SK-N-SH treated with all-trans-retinoic acid at 6 μM for 48 hours (cell line): ENCODE results near the gene BPNT1.

Experiments used
- ATAC-seq: fragments of 200-7000 bp; cut with Tn5 transposase; 3 replicates; pipeline ENCODE4 v1.9.1; 2020; ENCODE audit warnings: mild to moderate bottlenecking, moderate library complexity
- ARNTL ChIP-seq: fragments of 450-650 bp; formaldehyde crosslinking; IDR thresholded peaks from 2 replicates; pipeline ENCODE4 v1.5.0; 2020; ENCODE audit warnings: low read depth, mild to moderate bottlenecking, moderate library complexity, borderline replicate concordance
- BACH2 ChIP-seq: fragments of 250-450 bp; sonication (Bioruptor Pico); IDR thresholded peaks from 2 replicates; pipeline ENCODE4 v1.9.0; 2021; ENCODE audit warnings: mild to moderate bottlenecking, borderline replicate concordance
- CREB5 ChIP-seq: fragments of 250-450 bp; sonication (Bioruptor Pico); IDR thresholded peaks from 2 replicates; pipeline ENCODE4 v1.5.1; 2020; ENCODE audit warnings: low read depth, mild to moderate bottlenecking, moderate library complexity
- CSDC2 ChIP-seq: fragments of 250-450 bp; sonication (Bioruptor Pico); IDR thresholded peaks from 2 replicates; pipeline ENCODE4 v1.5.0; 2020; ENCODE audit warnings: mild to moderate bottlenecking, moderate library complexity
- CSRNP3 ChIP-seq: fragments of 250-450 bp; sonication (Bioruptor Pico); IDR thresholded peaks from 2 replicates; pipeline ENCODE4 v1.5.1; 2021; ENCODE audit warnings: mild to moderate bottlenecking, moderate library complexity
- ESRRG ChIP-seq: fragments of 250-450 bp; sonication (Bioruptor Pico); IDR thresholded peaks from 2 replicates; pipeline ENCODE4 v1.6.1; 2021; ENCODE audit warnings: mild to moderate bottlenecking
- GLIS3 ChIP-seq: fragments of 250-450 bp; sonication (Bioruptor Pico); IDR thresholded peaks from 2 replicates; pipeline ENCODE4 v1.5.0; 2020; ENCODE audit warnings: mild to moderate bottlenecking, moderate library complexity
- PATZ1 ChIP-seq: fragments of 250-450 bp; sonication (Bioruptor Pico); IDR thresholded peaks from 2 replicates; pipeline ENCODE4 v1.8.0; 2020; ENCODE audit warnings: mild to moderate bottlenecking, moderate library complexity, borderline replicate concordance
- PPARA ChIP-seq: fragments of 250-450 bp; sonication (Bioruptor Pico); IDR thresholded peaks from 2 replicates; pipeline ENCODE4 v1.5.0; 2020; ENCODE audit warnings: mild to moderate bottlenecking, borderline replicate concordance
- RARB ChIP-seq: fragments of 250-450 bp; sonication (Bioruptor Pico); IDR thresholded peaks from 2 replicates; pipeline ENCODE4 v1.8.0; 2021; ENCODE audit warnings: mild to moderate bottlenecking, moderate library complexity
- SNAI2 ChIP-seq: fragments of 250-450 bp; sonication (Bioruptor Pico); IDR thresholded peaks from 2 replicates; pipeline ENCODE4 v1.5.0; 2020; ENCODE audit warnings: mild to moderate bottlenecking, moderate library complexity
- TSHZ2 ChIP-seq: fragments of 250-450 bp; sonication (Bioruptor Pico); IDR thresholded peaks from 2 replicates; pipeline ENCODE4 v1.5.0; 2020; ENCODE audit warnings: mild to moderate bottlenecking, moderate library complexity
- ZC3H10 ChIP-seq: fragments of 250-450 bp; sonication (Bioruptor Pico); IDR thresholded peaks from 2 replicates; pipeline ENCODE4 v1.5.1; 2021; ENCODE audit warnings: mild to moderate bottlenecking, moderate library complexity
- ZFP3 ChIP-seq: fragments of 250-450 bp; sonication (Bioruptor Pico); IDR thresholded peaks from 2 replicates; pipeline ENCODE4 v1.5.0; 2020; ENCODE audit warnings: mild to moderate bottlenecking, moderate library complexity
- ZFP30 ChIP-seq: fragments of 450-650 bp; formaldehyde crosslinking; IDR thresholded peaks from 2 replicates; pipeline ENCODE4 v1.5.0; 2022; ENCODE audit warnings: mild to moderate bottlenecking, moderate library complexity
- ZNF565 ChIP-seq: fragments of 450-650 bp; formaldehyde crosslinking; conservative IDR thresholded peaks from 2 replicates; pipeline ENCODE4 v1.5.0; 2020; ENCODE audit warnings: low read depth, mild to moderate bottlenecking, moderate library complexity
- ZNF70 ChIP-seq: fragments of 450-650 bp; formaldehyde crosslinking; IDR thresholded peaks from 2 replicates; pipeline ENCODE4 v1.5.0; 2020; ENCODE audit warnings: mild to moderate bottlenecking, moderate library complexity

The BPNT1 gene

GRCh38 chr1:220019071-220019470, 70.5 kb downstream of the BPNT1 start:
- no peak for ATAC-seq
- TF ChIP-seq ZC3H10 (CRISPR knock-in tag) (no peak), ZNF565 (CRISPR knock-in tag) (no peak), PATZ1 (CRISPR knock-in tag) (no peak), GLIS3 (no peak), CSRNP3 (CRISPR knock-in tag) (no peak), ESRRG (no peak), ZNF70 (CRISPR knock-in tag) (no peak), CSDC2 (CRISPR knock-in tag) (no peak), ARNTL (CRISPR knock-in tag) (no peak), BACH2 (CRISPR knock-in tag) (no peak), ZFP3 (no peak), CREB5 (CRISPR knock-in tag) (no peak), RARB (CRISPR knock-in tag) (no peak)

- TF ChIP-seq PPARA (CRISPR knock-in tag): no peak
- no peak for TF ChIP-seq ARNTL (CRISPR knock-in tag)
- TF ChIP-seq CSRNP3 (CRISPR knock-in tag): no peak
- TF ChIP-seq ZFP30 (CRISPR knock-in tag): no peak
- ATAC-seq: peak; percentile 64
These were observed 76.1 kb downstream of the BPNT1 start for GRCh38 chr1:220013497-220013896.

GRCh38 chr1:220012259-220012658, 77.3 kb downstream of the BPNT1 start:
- TF ChIP-seq SNAI2 (no peak), GLIS3 (no peak), TSHZ2 (CRISPR knock-in tag) (no peak), CSDC2 (CRISPR knock-in tag) (no peak)
- ATAC-seq: peak; percentile 64

GRCh38 chr1:220011620-220012019, 78.0 kb downstream of the BPNT1 start:
- no peak for ATAC-seq
- no peak for TF ChIP-seq PATZ1 (CRISPR knock-in tag)
- no peak for TF ChIP-seq RARB (CRISPR knock-in tag)
- no peak for TF ChIP-seq SNAI2
- no peak for TF ChIP-seq CSDC2 (CRISPR knock-in tag)
